ENCODE measurements around the gene ENTREP1. TPM values are rescaled to one million over a fixed set of nuclear protein-coding genes. Genes with fewer than 3 reads are reported as not detected.

Gene ENTREP1
- total and polyA plus RNA-seq, 2 of the 4 experiments (the other 2 are of a cell fraction) = not detected

DNA sequence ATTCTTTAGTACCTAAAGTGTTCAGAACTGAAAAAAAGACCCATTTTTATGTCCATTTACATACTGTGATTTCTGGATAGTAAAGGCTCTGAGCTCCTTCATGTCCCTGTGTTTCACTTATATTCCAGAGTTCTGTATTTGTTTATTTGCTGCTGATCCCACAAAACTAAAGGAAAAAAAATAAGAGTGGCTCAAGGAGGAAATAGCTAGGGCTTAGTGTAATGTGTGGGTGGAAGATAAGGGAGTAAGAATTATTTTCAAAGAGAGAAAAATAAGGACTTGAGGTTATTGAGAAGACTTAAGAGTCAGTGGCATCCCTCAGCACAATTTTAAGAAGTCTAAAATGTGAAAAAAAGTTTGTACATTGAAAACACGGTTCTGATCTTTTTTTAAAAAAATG lies 46.0 kb downstream of the ENTREP1 start:
- no CpG with 5 or more reads among the region's 1 CpG for WGBS, 2 experiments (ENCODE audit: extremely low coverage in 2 of 2, insufficient read length in 1 of 2)
- H3K4me3 ChIP-seq (ENCODE audit: insufficient read depth, low read depth, low read length) = no peak overlapping the region
- no peaks in the 10 kb centered on the region for H3K36me3 ChIP-seq (ENCODE audit: control insufficient read depth, insufficient read depth, low read length)
- no peak overlapping the region for H2BK120ac ChIP-seq (ENCODE audit: low read depth, low read length)
- TF ChIP-seq MAZ (IDR thresholded peaks at IDR 0.05; ENCODE audit: borderline replicate concordance, low read depth, low read length) (no peak), RFX5 (IDR thresholded peaks at IDR 0.05; ENCODE audit: low read depth, low read length) (no peak), POLR2A (IDR thresholded peaks at IDR 0.05; ENCODE audit: low read depth, low read length) (no peak), RCOR1 (IDR thresholded peaks at IDR 0.05; ENCODE audit: insufficient replicate concordance, low read length) (no peak), CEBPB (IDR thresholded peaks at IDR 0.05; ENCODE audit: low read depth, low read length) (no peak), SMC3 (IDR thresholded peaks at IDR 0.05; ENCODE audit: low read depth, low read length) (no peak), BHLHE40 (IDR thresholded peaks at IDR 0.05; ENCODE audit: low read depth, low read length) (no peak), FOS (IDR thresholded peaks at IDR 0.05; ENCODE audit: low read depth, low read length) (no peak), NFE2L2 (IDR thresholded peaks at IDR 0.05; ENCODE audit: low read depth, low read length) (no peak), MAFK (IDR thresholded peaks at IDR 0.05; ENCODE audit: low read depth, low read length) (no peak), MXI1 (IDR thresholded peaks at IDR 0.05; ENCODE audit: borderline replicate concordance, low read depth, low read length) (no peak)
- TF ChIP-seq, protein P1, sequence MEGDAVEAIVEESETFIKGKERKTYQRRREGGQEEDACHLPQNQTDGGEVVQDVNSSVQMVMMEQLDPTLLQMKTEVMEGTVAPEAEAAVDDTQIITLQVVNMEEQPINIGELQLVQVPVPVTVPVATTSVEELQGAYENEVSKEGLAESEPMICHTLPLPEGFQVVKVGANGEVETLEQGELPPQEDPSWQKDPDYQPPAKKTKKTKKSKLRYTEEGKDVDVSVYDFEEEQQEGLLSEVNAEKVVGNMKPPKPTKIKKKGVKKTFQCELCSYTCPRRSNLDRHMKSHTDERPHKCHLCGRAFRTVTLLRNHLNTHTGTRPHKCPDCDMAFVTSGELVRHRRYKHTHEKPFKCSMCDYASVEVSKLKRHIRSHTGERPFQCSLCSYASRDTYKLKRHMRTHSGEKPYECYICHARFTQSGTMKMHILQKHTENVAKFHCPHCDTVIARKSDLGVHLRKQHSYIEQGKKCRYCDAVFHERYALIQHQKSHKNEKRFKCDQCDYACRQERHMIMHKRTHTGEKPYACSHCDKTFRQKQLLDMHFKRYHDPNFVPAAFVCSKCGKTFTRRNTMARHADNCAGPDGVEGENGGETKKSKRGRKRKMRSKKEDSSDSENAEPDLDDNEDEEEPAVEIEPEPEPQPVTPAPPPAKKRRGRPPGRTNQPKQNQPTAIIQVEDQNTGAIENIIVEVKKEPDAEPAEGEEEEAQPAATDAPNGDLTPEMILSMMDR (conservative IDR thresholded peaks at IDR 0.05; ENCODE audit: low read depth, low read length) = no peak
- TF ChIP-seq, protein P2, sequence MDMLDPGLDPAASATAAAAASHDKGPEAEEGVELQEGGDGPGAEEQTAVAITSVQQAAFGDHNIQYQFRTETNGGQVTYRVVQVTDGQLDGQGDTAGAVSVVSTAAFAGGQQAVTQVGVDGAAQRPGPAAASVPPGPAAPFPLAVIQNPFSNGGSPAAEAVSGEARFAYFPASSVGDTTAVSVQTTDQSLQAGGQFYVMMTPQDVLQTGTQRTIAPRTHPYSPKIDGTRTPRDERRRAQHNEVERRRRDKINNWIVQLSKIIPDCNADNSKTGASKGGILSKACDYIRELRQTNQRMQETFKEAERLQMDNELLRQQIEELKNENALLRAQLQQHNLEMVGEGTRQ (IDR thresholded peaks at IDR 0.05; ENCODE audit: low read depth, low read length) = no peak
- TF ChIP-seq, protein P3, sequence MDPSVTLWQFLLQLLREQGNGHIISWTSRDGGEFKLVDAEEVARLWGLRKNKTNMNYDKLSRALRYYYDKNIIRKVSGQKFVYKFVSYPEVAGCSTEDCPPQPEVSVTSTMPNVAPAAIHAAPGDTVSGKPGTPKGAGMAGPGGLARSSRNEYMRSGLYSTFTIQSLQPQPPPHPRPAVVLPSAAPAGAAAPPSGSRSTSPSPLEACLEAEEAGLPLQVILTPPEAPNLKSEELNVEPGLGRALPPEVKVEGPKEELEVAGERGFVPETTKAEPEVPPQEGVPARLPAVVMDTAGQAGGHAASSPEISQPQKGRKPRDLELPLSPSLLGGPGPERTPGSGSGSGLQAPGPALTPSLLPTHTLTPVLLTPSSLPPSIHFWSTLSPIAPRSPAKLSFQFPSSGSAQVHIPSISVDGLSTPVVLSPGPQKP (IDR thresholded peaks at IDR 0.05; ENCODE audit: borderline replicate concordance, low read depth, low read length) = no peak
- H4K8ac ChIP-seq (ENCODE audit: low read depth in 2 of 2, low read length in 2 of 2) = no peak overlapping the region
- H2AK5ac ChIP-seq (ENCODE audit: low read depth, low read length) = no peak overlapping the region
- in situ Hi-C loops (cut with MboI; ENCODE audit: low sequenced_read_pairs) (loop anchor here (25.0 kb wide), 1 partner anchor 109 kb away; no protein-coding TSS in a partner anchor), dilution Hi-C loops (cut with HindIII; ENCODE audit: low sequenced_read_pairs, unreplicated experiment) (no loop called here), intact Hi-C loops (cut with micrococcal nuclease) (loop anchor here (10.0 kb wide), 1 partner anchor 316 kb away; no protein-coding TSS in a partner anchor)
- DNase-seq = peak; percentile 41
- no peak overlapping the region for H2BK5ac ChIP-seq (ENCODE audit: low read depth, low read length, poor library complexity, severe bottlenecking)
- no peaks in the 10 kb centered on the region for H4K20me1 ChIP-seq (ENCODE audit: insufficient read depth, low read length)
- H3K79me1 ChIP-seq (ENCODE audit: low read depth in 1 of 2, low read length in 2 of 2) = no peaks in the 10 kb centered on the region
- H2BK20ac ChIP-seq (ENCODE audit: low read depth, low read length) = no peak overlapping the region
- no peak overlapping the region for H4K91ac ChIP-seq (ENCODE audit: insufficient read depth, low read depth, low read length)
- no peak overlapping the region for H3K56ac ChIP-seq (ENCODE audit: extremely low read depth, insufficient read depth, low read length)
- H4K5ac ChIP-seq (ENCODE audit: low read depth, low read length) = no peak overlapping the region
- H3K9me3 ChIP-seq (ENCODE audit: control insufficient read depth, insufficient read depth, low read length) = no peaks in the 10 kb centered on the region
- ATAC-seq (ENCODE audit: low read depth) = no peak
- no peak overlapping the region for H3K4ac ChIP-seq (ENCODE audit: low read depth, low read length)
- H3K27ac ChIP-seq (ENCODE audit: insufficient read depth, low read length) = no peak overlapping the region
- no peak overlapping the region for H3K14ac ChIP-seq (replicated peaks; ENCODE audit: low read depth, low read length)
- H3K4me1 ChIP-seq (ENCODE audit: control insufficient read depth, insufficient read depth, low read length) = no peaks in the 10 kb centered on the region
- no peak overlapping the region for H3K4me2 ChIP-seq (ENCODE audit: low read depth, low read length)
- H3K9me1 ChIP-seq (ENCODE audit: insufficient read depth, low read length) = no peaks in the 10 kb centered on the region
- ChIA-PET POLR2A (ENCODE audit: unreplicated experiment) (no interaction called here), CTCF (no interaction called here)
- no peak overlapping the region for H2AK9ac ChIP-seq (replicated peaks; ENCODE audit: low read depth, low read length, poor library complexity)
- H2AFZ ChIP-seq (replicated peaks; ENCODE audit: low read length, poor library complexity) = no peak overlapping the region
- H3K9ac ChIP-seq (ENCODE audit: low read depth, low read length) = no peak overlapping the region
- no peak overlapping the region for H2BK15ac ChIP-seq (ENCODE audit: low read depth, low read length)
- no TSS peak for BruUV-seq (replicated peaks)
- H3K23ac ChIP-seq (ENCODE audit: low read depth, low read length) = no peak overlapping the region
- no peak overlapping the region for H3K18ac ChIP-seq (ENCODE audit: low read depth, low read length)
- H3K27me3 ChIP-seq (ENCODE audit: control insufficient read depth, insufficient read depth, low read length) = no peaks in the 10 kb centered on the region; the same call in 1 of the 2 replicates

Data from IMR-90 (cell line).